A673 (cell line): ENCODE data around the gene RBBP8.

ENCODE experiments used
- CTCF ChIP-seq: fragments of 300-800, 200-600 bp; sonication (generic); conservative IDR thresholded peaks from 2 replicates; pipeline ENCODE4 v1.5.1; 2017; ENCODE audit warnings: low read depth, mild to moderate bottlenecking, antibody characterized with exemption, low read length, moderate library complexity, mixed read lengths
- EZH2 ChIP-seq: fragments of 200-600 bp; sonication (generic); IDR thresholded peaks from 2 replicates; pipeline ENCODE4 v1.6.1; 2017; ENCODE audit warnings: borderline replicate concordance, low read depth, mild to moderate bottlenecking, mixed read lengths, antibody characterized with exemption, low read length; ENCODE audit not compliant: poor library complexity, severe bottlenecking

DNA sequence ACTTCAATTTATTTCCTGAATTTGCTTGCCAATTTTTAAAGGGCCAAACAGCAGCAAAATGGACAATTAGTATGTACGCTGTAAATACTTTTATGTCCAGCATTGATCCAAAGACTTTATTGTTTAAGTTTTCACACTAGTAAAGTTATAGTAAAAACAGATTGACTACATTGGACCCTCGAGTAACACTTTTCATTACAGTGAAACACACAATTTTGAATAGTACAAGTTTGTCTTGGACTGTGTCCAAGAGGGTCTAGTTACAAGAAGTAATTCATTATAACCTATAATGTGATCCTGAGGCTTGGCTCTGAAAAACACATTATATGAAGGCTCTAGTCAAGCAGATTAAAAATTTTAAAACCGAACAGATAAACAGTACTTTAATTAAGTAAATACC lies 11.4 kb upstream of the RBBP8 start:
- no peak for TF ChIP-seq CTCF
- no peak for TF ChIP-seq EZH2
